ENCODE measurements around the gene EDIL3. TPM values are rescaled to one million over a fixed set of nuclear protein-coding genes. Genes with fewer than 3 reads are reported as not detected.

EDIL3 gene
- total RNA-seq, 1 experiment from 2014 or later: 0.32 TPM

GRCh38 chr5:83921666-83922193 lies 462.9 kb downstream of the EDIL3 start:
- Histone ChIP-seq H2AFZ (ENCODE audit: low read depth, low read length, poor library complexity, severe bottlenecking) (no peak overlapping the region), H3K9me2 (ENCODE audit: insufficient read depth) (no peaks in the 10 kb centered on the region), H3K4me1 (ENCODE audit: control insufficient read depth in 1 of 2, insufficient read depth in 2 of 2, low read length in 2 of 2) (peaks cover 3 to 5% of the 10 kb centered on the region in 2 experiments; a peak in 3 of 4 replicates), H3K9ac (ENCODE audit: low read length) (no peak overlapping the region), H3K27me3 (ENCODE audit: insufficient read depth, low read length) (no peaks in the 10 kb centered on the region), H3K36me3 (ENCODE audit: control insufficient read depth in 1 of 2, insufficient read depth in 2 of 2, low read length in 2 of 2) (no peaks in the 10 kb centered on the region), H3K4me3 (replicated peaks in 1 of 2; ENCODE audit: low read depth in 1 of 2, low read length in 2 of 2) (no peak overlapping the region), H3K4me2 (ENCODE audit: low read length) (no peak overlapping the region), H3K9me3 (ENCODE audit: control insufficient read depth in 1 of 2, insufficient read depth in 1 of 2, low read depth in 1 of 2, low read length in 2 of 2) (no peaks in the 10 kb centered on the region), H3K79me2 (ENCODE audit: insufficient read depth, low read length) (no peaks in the 10 kb centered on the region), H3K27ac (ENCODE audit: low read depth, low read length) (no peak overlapping the region), H4K20me1 (ENCODE audit: insufficient read depth) (no peaks in the 10 kb centered on the region)
- no TSS peak for BruUV-seq (replicated peaks)
- POLR2A ChIA-PET: no interaction called here
- CTCF ChIA-PET: no interaction called here
- no peak for ATAC-seq
- intact Hi-C loops (cut with micrococcal nuclease): no loop called here
- TF ChIP-seq SIN3A (IDR thresholded peaks at IDR 0.05; ENCODE audit: low read depth) (no peak), ZNF274 (IDR thresholded peaks at IDR 0.05; ENCODE audit: low read depth, low read length) (no peak), EGR1 (IDR thresholded peaks at IDR 0.05; ENCODE audit: low read depth) (no peak), ELF1 (IDR thresholded peaks at IDR 0.05; ENCODE audit: borderline replicate concordance, low read depth) (no peak), POLR2A (IDR thresholded peaks at IDR 0.05; ENCODE audit: borderline replicate concordance, extremely low read depth, insufficient read depth, insufficient read length) (no peak), REST (IDR thresholded peaks at IDR 0.05; ENCODE audit: low read depth) (no peak), CBX3 (IDR thresholded peaks at IDR 0.05; ENCODE audit: low read depth) (no peak), EZH2phosphoT487 (IDR thresholded peaks at IDR 0.05; ENCODE audit: borderline replicate concordance) (no peak), JUND (IDR thresholded peaks at IDR 0.05) (no peak), ZFX (IDR thresholded peaks at IDR 0.05) (no peak)
- DNase-seq (ENCODE audit: low read depth, low spot score): no peak
- RAD21 ChIA-PET (ENCODE audit: low non-redundant PET in 1 of 2, low total read pairs in 2 of 2, uncharacterized antibody in 2 of 2, unreplicated experiment in 2 of 2): no interaction called here

All from HCT116 (cell line).